GM23338 (cell line): ENCODE data around the gene SV2A. TPM values are rescaled to one million over a fixed set of nuclear protein-coding genes. Genes with fewer than 3 reads are reported as not detected.

Experiments
- ATAC-seq: fragments of 200-7000 bp; cut with Tn5 transposase; 3 replicates; pipeline ENCODE4 v1.9.1; 2020
- DNase-seq: peaks from one replicate; pipeline ENCODE4 v3.0.0-alpha.2; 2015; ENCODE audit warnings: low spot score
- H2AFZ ChIP-seq: fragments of 200-600 bp; sonication (generic); 2 replicates; pipeline ENCODE4 v1.8.0; 2016; ENCODE audit warnings: antibody characterized with exemption, mild to moderate bottlenecking, moderate library complexity
- H3F3A ChIP-seq: fragments of 200-600 bp; sonication (generic); replicated peaks from 2 replicates; pipeline ENCODE4 v1.8.0; 2017; ENCODE audit warnings: antibody characterized with exemption, mixed run types, low read depth
- H3K27ac ChIP-seq: fragments of 200-600 bp; sonication (generic); 2 replicates; pipeline ENCODE4 v1.6.1; 2016; ENCODE audit warnings: low read depth
- H3K27me3 ChIP-seq: fragments of 200-600 bp; sonication (generic); 2 replicates; pipeline ENCODE4 v1.8.0; 2016; ENCODE audit warnings: mild to moderate bottlenecking, mixed run types, moderate library complexity; ENCODE audit not compliant: insufficient read depth
- H3K36me3 ChIP-seq: fragments of 200-600 bp; sonication (generic); 2 replicates; pipeline ENCODE4 v1.8.0; 2016; ENCODE audit warnings: mild to moderate bottlenecking; ENCODE audit not compliant: insufficient read depth
- H3K4me1 ChIP-seq: fragments of 200-600 bp; sonication (generic); 2 replicates; pipeline ENCODE4 v1.8.0; 2016; ENCODE audit warnings: mild to moderate bottlenecking, moderate library complexity; ENCODE audit not compliant: insufficient read depth
- H3K4me2 ChIP-seq: fragments of 200-600 bp; sonication (generic); 2 replicates; pipeline ENCODE4 v1.7.1; 2017; ENCODE audit warnings: mixed run types
- H3K4me3 ChIP-seq: fragments of 200-600 bp; sonication (generic); 2 replicates; pipeline ENCODE4 v1.6.1; 2016; ENCODE audit warnings: mixed run types
- H3K79me2 ChIP-seq: fragments of 200-600 bp; sonication (generic); replicated peaks from 2 replicates; pipeline ENCODE4 v1.8.0; 2017; ENCODE audit warnings: mild to moderate bottlenecking; ENCODE audit not compliant: insufficient read depth
- H3K9me2 ChIP-seq: fragments of 200-600 bp; sonication (generic); 2 replicates; pipeline ENCODE4 v1.8.0; 2017; ENCODE audit not compliant: insufficient read depth
- H4K20me1 ChIP-seq: fragments of 200-600 bp; sonication (generic); replicated peaks from 2 replicates; pipeline ENCODE4 v1.8.0; 2017; ENCODE audit warnings: mild to moderate bottlenecking; ENCODE audit not compliant: insufficient read depth
- H3K27ac Mint-ChIP-seq: 2 replicates; pipeline ENCODE4 v1.8.0; 2020; ENCODE audit warnings: inconsistent platforms, mild to moderate bottlenecking, moderate library complexity, mixed read lengths
- H3K27me3 Mint-ChIP-seq: 3 replicates; pipeline ENCODE4 v1.8.0; 2022; ENCODE audit warnings: low read depth, mild to moderate bottlenecking, moderate library complexity, mixed read lengths, inconsistent platforms; ENCODE audit not compliant: insufficient read depth, poor library complexity
- H3K36me3 Mint-ChIP-seq: 3 replicates; pipeline ENCODE4 v1.8.0; 2021; ENCODE audit warnings: low read depth, mild to moderate bottlenecking, inconsistent platforms, moderate library complexity, mixed read lengths
- H3K4me1 Mint-ChIP-seq: 3 replicates; pipeline ENCODE4 v1.8.0; 2020; ENCODE audit warnings: mild to moderate bottlenecking, inconsistent platforms, mixed read lengths
- H3K4me3 Mint-ChIP-seq: 3 replicates; pipeline ENCODE4 v1.8.0; 2021; ENCODE audit warnings: moderate library complexity, mild to moderate bottlenecking, inconsistent platforms, mixed read lengths
- H3K9me3 Mint-ChIP-seq: 3 replicates; pipeline ENCODE4 v1.8.0; 2020; ENCODE audit warnings: moderate library complexity, mild to moderate bottlenecking, inconsistent platforms, mixed read lengths
- CREB1 ChIP-seq: fragments of 250-450 bp; sonication (Bioruptor Pico); IDR thresholded peaks from 2 replicates; pipeline ENCODE4 v1.5.0; 2020; ENCODE audit warnings: low read depth, mild to moderate bottlenecking, moderate library complexity
- EZH2 ChIP-seq: fragments of 200-600 bp; sonication (generic); IDR thresholded peaks from one replicate; pipeline ENCODE4 v1.8.0; 2017; ENCODE audit warnings: antibody characterized with exemption, mild to moderate bottlenecking, low read depth; ENCODE audit not compliant: unreplicated experiment
- EZH2phosphoT487 ChIP-seq: fragments of 200-600 bp; sonication (generic); IDR thresholded peaks from one replicate; pipeline ENCODE4 v1.8.1; 2018; ENCODE audit warnings: antibody characterized with exemption; ENCODE audit not compliant: unreplicated experiment
- JUNB ChIP-seq: IDR thresholded peaks from one replicate; pipeline ENCODE4 v1.6.1; 2016; ENCODE audit warnings: antibody characterized with exemption; ENCODE audit not compliant: unreplicated experiment
- NANOG ChIP-seq: IDR thresholded peaks from 2 replicates; pipeline ENCODE4 v1.6.1; 2016; ENCODE audit warnings: antibody characterized with exemption, borderline replicate concordance
- POLR2AphosphoS5 ChIP-seq: IDR thresholded peaks from 2 replicates; pipeline ENCODE4 v1.6.1; 2016; ENCODE audit warnings: antibody characterized with exemption, low read depth
- STAT1 ChIP-seq: IDR thresholded peaks from one replicate; pipeline ENCODE4 v1.6.1; 2016; ENCODE audit warnings: antibody characterized with exemption; ENCODE audit not compliant: unreplicated experiment
- ZNF114 ChIP-seq: fragments of 250-450 bp; sonication (Bioruptor Pico); IDR thresholded peaks from 2 replicates; pipeline ENCODE4 v1.5.0; 2020; ENCODE audit warnings: mild to moderate bottlenecking, moderate library complexity
- ZNF331 ChIP-seq: fragments of 250-450 bp; sonication (Bioruptor Pico); IDR thresholded peaks from 2 replicates; pipeline ENCODE4 v1.5.0; 2020; ENCODE audit warnings: low read depth, mild to moderate bottlenecking, moderate library complexity
- polyA plus RNA-seq: library from polyadenylated mRNA; unstranded; fragments of >200 nt; fragmentation: Nextera tagmentation; extraction: Ambion mirVana; gene quantifications from 2 replicates; pipeline ENCODE4 v1.2.1, GENCODE V29; 2016
- total RNA-seq: library from RNA; depleted of rRNA; stranded (reverse); fragments of >200 nt; shearing (Covaris generic); gene quantifications from 2 replicates; pipeline ENCODE4 v1.2.3, GENCODE V29; 2014
- TF ChIP-seq, protein P1 (sequence below): IDR thresholded peaks from 2 replicates; pipeline ENCODE4 v1.6.1; 2016; ENCODE audit warnings: antibody characterized with exemption
- TF ChIP-seq, protein P2 (sequence below), 2 experiments: fragments of 200-600 bp in 1 of 2; sonication (generic) in 1 of 2; conservative IDR thresholded peaks; 2 replicates each; pipeline versions ENCODE4 v1.5.1 to v1.6.1; 2016 to 2017; ENCODE audit warnings: antibody characterized with exemption in 2 of 2, low read depth in 2 of 2, mild to moderate bottlenecking in 2 of 2, moderate library complexity in 1 of 2
- TF ChIP-seq, protein P3 (sequence below): IDR thresholded peaks from one replicate; pipeline ENCODE4 v1.6.1; 2018; ENCODE audit warnings: antibody characterized with exemption; ENCODE audit not compliant: unreplicated experiment

Gene SV2A
- total and polyA plus RNA-seq, 2 experiments from 2014 or later = 17.8 to 41.7 TPM

DNA sequence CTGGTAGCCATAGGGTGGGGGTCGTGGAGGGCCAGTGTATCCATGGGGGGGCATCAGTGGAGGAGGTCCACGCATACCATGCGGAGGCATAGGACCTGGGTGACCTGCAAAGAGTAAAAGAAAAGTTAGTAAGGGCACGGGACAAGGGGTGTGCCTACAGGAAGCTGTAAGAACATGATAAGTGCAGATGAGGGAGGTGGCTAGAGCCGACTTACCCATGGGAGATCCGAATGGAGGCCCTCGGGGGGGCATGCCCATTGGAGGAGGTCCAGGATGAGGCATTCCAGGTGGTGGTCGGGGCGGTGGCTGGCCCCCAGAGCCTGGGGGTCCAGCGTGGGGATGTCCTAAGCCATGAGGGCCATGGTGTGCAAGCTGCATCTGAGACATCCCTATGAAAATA, 6.0 kb upstream of the SV2A start (continued):
- TF ChIP-seq POLR2AphosphoS5 = no peak
- TF ChIP-seq JUNB = no peak
- TF ChIP-seq EZH2phosphoT487 = no peak
- TF ChIP-seq ZNF331 (CRISPR knock-in tag) = no peak

DNA sequence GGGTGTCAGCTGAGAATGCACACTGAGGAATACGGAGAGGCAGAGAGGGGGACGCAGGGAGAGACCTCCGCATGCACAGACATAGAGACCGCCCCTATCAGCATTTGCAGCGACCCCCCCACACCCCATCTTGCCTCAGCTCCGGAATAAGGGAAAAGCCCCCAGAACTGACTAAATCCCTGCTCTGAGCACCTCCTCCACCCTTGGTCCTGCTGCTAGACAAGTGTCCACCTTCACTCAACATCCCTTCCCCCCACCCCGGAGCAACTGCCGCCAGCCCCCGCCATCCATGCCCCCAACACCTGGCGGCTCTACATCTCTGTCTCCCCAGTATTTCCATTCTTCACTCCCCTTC, 769 bp downstream of the SV2A start:
- Histone ChIP-seq H3K4me3 (peak overlapping the region; percentile 95), H3F3A (peaks cover 7% of the 10 kb centered on the region; the same call in 1 of the 2 replicates), H3K4me2 (peak overlapping the region; percentile 93), H3K27ac (no peak overlapping the region), H3K27me3 (no peaks in the 10 kb centered on the region), H3K36me3 (no peaks in the 10 kb centered on the region), H4K20me1 (peaks cover 1% of the 10 kb centered on the region; the same call in 1 of the 2 replicates), H2AFZ (no peak overlapping the region), H3K9me2 (no peaks in the 10 kb centered on the region), H3K79me2 (peaks cover 16% of the 10 kb centered on the region), H3K4me1 (peaks cover 20% of the 10 kb centered on the region)
- DNase-seq (no peak), ATAC-seq (no peak; the same call in 2 of the 3 replicates)
- peak overlapping the region; percentile 96 for H3K4me3 Mint-ChIP-seq
- H3K27ac Mint-ChIP-seq = no peak overlapping the region
- no peaks in the 10 kb centered on the region for H3K9me3 Mint-ChIP-seq
- H3K36me3 Mint-ChIP-seq = peaks cover 17% of the 10 kb centered on the region
- TF ChIP-seq STAT1 = no peak
- peaks cover 16% of the 10 kb centered on the region for H3K27me3 Mint-ChIP-seq
- H3K4me1 Mint-ChIP-seq = peaks cover 31% of the 10 kb centered on the region

DNA sequence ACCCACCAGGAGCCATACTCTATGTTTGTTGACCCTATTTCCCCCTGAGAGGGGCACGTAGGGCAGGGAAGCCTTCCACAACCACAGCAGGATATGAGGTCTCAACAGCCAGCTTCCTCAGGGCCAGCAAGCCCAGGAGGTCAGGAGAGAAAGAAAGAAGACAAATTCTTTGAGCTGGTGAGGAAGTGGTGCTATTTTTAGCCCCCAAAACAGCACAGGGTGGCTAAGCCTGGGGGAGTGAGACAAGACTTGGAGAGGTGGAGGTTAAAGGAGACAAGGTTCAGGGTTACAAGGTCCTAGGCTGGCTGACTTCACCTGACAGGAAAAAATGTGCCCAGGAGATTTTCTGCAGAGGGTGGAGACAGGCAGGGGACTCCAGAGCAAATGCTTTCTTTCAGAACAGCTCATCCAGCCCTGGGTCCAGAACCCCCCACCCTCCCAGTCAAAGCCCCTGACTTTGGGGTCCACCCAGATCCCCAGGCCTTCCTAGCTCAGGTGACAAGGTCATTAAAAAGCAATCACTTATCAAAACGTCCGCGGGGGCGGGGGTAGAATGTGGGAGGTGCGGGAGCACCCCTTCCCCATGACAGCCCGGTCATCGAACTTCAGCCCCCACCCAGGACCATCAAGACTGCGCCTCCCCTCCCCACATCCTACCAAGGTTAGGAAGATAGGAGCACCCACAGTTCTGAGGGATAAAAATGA, 1.3 kb downstream of the SV2A start:
- Histone ChIP-seq H3K4me1 (peaks cover 20% of the 10 kb centered on the region), H3K36me3 (no peaks in the 10 kb centered on the region), H3K4me3 (peak overlapping the region; percentile 95), H3K4me2 (peak overlapping the region; percentile 93), H4K20me1 (peaks cover 3% of the 10 kb centered on the region; the same call in 1 of the 2 replicates), H3K27me3 (no peaks in the 10 kb centered on the region), H3K79me2 (peaks cover 16% of the 10 kb centered on the region), H3K27ac (no peak overlapping the region), H2AFZ (no peak overlapping the region), H3F3A (0 out of 2 replicates have a peak, but pooled peaks cover 3% of the 10 kb centered on the region), H3K9me2 (no peaks in the 10 kb centered on the region)
- Mint-ChIP-seq H3K4me3 (peak overlapping the region; percentile 96), H3K9me3 (no peaks in the 10 kb centered on the region), H3K27ac (no peak overlapping the region), H3K36me3 (peaks cover 19% of the 10 kb centered on the region), H3K27me3 (peaks cover 16% of the 10 kb centered on the region), H3K4me1 (peaks cover 31% of the 10 kb centered on the region)
- ATAC-seq = peak; percentile 4; the same call in 1 of the 3 replicates
- no peak for DNase-seq
- TF ChIP-seq EZH2phosphoT487 = no peak
- TF ChIP-seq, protein P1, sequence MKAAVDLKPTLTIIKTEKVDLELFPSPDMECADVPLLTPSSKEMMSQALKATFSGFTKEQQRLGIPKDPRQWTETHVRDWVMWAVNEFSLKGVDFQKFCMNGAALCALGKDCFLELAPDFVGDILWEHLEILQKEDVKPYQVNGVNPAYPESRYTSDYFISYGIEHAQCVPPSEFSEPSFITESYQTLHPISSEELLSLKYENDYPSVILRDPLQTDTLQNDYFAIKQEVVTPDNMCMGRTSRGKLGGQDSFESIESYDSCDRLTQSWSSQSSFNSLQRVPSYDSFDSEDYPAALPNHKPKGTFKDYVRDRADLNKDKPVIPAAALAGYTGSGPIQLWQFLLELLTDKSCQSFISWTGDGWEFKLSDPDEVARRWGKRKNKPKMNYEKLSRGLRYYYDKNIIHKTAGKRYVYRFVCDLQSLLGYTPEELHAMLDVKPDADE = no peak
- no peak for TF ChIP-seq POLR2AphosphoS5
- TF ChIP-seq STAT1 = no peak
- TF ChIP-seq ZNF114 (CRISPR knock-in tag) = no peak
- TF ChIP-seq, protein P2, sequence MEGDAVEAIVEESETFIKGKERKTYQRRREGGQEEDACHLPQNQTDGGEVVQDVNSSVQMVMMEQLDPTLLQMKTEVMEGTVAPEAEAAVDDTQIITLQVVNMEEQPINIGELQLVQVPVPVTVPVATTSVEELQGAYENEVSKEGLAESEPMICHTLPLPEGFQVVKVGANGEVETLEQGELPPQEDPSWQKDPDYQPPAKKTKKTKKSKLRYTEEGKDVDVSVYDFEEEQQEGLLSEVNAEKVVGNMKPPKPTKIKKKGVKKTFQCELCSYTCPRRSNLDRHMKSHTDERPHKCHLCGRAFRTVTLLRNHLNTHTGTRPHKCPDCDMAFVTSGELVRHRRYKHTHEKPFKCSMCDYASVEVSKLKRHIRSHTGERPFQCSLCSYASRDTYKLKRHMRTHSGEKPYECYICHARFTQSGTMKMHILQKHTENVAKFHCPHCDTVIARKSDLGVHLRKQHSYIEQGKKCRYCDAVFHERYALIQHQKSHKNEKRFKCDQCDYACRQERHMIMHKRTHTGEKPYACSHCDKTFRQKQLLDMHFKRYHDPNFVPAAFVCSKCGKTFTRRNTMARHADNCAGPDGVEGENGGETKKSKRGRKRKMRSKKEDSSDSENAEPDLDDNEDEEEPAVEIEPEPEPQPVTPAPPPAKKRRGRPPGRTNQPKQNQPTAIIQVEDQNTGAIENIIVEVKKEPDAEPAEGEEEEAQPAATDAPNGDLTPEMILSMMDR (conservative IDR thresholded peaks at IDR 0.05; ENCODE audit: low read depth in 2 of 2) = no peak
- TF ChIP-seq, protein P3, sequence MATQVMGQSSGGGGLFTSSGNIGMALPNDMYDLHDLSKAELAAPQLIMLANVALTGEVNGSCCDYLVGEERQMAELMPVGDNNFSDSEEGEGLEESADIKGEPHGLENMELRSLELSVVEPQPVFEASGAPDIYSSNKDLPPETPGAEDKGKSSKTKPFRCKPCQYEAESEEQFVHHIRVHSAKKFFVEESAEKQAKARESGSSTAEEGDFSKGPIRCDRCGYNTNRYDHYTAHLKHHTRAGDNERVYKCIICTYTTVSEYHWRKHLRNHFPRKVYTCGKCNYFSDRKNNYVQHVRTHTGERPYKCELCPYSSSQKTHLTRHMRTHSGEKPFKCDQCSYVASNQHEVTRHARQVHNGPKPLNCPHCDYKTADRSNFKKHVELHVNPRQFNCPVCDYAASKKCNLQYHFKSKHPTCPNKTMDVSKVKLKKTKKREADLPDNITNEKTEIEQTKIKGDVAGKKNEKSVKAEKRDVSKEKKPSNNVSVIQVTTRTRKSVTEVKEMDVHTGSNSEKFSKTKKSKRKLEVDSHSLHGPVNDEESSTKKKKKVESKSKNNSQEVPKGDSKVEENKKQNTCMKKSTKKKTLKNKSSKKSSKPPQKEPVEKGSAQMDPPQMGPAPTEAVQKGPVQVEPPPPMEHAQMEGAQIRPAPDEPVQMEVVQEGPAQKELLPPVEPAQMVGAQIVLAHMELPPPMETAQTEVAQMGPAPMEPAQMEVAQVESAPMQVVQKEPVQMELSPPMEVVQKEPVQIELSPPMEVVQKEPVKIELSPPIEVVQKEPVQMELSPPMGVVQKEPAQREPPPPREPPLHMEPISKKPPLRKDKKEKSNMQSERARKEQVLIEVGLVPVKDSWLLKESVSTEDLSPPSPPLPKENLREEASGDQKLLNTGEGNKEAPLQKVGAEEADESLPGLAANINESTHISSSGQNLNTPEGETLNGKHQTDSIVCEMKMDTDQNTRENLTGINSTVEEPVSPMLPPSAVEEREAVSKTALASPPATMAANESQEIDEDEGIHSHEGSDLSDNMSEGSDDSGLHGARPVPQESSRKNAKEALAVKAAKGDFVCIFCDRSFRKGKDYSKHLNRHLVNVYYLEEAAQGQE = no peak
- no peak for TF ChIP-seq EZH2
- TF ChIP-seq ZNF331 (CRISPR knock-in tag) = no peak
- no peak for TF ChIP-seq NANOG
- no peak for TF ChIP-seq CREB1 (CRISPR knock-in tag)
